ENCODE measurements around the gene SGIP1. TPM values are rescaled to one million over a fixed set of nuclear protein-coding genes. Genes with fewer than 3 reads are reported as not detected.

SGIP1 gene
- total RNA-seq, 1 donor: 180 TPM

DNA sequence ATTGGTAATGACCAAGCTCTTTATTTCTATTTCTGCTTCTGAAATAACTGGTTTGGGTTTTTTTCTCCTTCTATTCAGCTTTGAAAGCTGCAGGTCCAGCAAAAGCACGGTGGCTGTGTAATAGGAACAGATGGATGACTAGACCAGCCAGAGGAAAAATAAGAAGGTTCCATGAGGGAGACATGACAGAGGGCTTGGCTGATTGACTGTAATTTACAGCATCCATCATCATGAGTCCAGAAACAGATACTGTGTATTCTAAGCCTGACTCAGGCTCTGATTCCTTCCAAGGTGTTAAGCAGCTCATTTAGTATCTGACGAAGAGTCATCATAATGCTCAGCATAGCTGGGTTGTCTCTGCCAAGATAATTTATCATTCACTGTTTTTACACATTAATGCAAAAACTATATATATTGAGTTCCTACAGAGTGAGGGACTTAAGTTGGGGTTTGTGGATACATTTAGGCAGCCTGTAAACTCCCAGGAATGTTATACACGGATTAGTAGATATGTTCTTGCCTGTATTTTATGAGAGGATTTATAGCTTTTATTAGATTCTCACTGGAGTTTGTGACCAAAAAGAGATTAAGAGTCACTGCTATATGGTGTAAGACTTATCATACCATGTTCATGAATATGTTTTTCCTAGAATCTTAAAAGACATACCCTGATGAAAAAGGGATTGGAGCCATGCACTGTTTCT, 72.6 kb downstream of the SGIP1 start:
- DNase-seq (ENCODE audit: low read depth): peak; percentile 98
- TF ChIP-seq, protein P1, sequence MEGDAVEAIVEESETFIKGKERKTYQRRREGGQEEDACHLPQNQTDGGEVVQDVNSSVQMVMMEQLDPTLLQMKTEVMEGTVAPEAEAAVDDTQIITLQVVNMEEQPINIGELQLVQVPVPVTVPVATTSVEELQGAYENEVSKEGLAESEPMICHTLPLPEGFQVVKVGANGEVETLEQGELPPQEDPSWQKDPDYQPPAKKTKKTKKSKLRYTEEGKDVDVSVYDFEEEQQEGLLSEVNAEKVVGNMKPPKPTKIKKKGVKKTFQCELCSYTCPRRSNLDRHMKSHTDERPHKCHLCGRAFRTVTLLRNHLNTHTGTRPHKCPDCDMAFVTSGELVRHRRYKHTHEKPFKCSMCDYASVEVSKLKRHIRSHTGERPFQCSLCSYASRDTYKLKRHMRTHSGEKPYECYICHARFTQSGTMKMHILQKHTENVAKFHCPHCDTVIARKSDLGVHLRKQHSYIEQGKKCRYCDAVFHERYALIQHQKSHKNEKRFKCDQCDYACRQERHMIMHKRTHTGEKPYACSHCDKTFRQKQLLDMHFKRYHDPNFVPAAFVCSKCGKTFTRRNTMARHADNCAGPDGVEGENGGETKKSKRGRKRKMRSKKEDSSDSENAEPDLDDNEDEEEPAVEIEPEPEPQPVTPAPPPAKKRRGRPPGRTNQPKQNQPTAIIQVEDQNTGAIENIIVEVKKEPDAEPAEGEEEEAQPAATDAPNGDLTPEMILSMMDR (IDR thresholded peaks at IDR 0.05; ENCODE audit: insufficient read depth, low read depth, low read length): no peak

DNA sequence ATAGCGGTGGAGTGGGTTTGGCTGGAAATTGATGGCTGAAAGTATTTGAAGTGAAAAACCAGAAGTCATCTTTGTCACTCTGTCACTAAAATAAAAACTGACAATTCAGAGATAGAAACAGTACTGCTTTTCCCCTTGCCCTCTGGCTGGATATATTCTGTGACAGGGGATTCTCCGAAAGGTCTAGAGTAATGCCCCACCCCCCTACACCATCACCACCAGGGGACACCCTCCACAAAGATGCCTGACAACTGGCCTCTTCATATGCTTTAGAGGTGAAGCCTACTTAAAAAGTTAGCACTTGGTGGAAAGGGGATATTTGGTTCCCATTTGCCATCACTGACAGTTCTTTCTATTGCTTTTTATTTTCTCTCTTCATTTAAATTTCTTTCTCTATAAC, 73.5 kb downstream of the SGIP1 start:
- DNase-seq (ENCODE audit: low read depth): no peak
- TF ChIP-seq, protein P1 (IDR thresholded peaks at IDR 0.05; ENCODE audit: insufficient read depth, low read depth, low read length): peak; percentile 35
- peak overlapping the region; percentile 36 for H3K4me3 ChIP-seq (ENCODE audit: low read depth, low read length)

More for the DNA sequence above, 72.6 kb downstream of the SGIP1 start:
- peak overlapping the region; percentile 36 for H3K4me3 ChIP-seq (ENCODE audit: low read depth, low read length)

DNA sequence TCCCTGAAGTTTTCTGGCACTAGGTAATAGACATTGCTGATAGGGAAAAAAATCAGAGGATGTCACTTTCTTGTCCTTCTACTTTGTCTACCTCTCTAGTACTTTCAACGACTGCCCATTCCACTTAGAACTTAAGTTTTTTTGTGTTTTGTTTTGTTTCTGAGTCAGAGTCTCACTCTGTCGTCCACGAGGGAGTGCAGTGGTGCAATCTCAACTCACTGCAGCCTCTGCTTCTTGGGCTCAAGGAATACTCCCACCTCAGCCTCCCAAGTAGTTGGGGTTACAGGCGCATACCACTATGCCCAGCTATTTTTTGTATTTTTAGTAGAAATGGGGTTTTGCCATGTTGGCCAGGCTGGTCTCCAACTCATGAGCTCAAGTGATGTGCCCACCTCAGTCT, 79.2 kb downstream of the SGIP1 start:
- TF ChIP-seq, protein P1 (IDR thresholded peaks at IDR 0.05; ENCODE audit: insufficient read depth, low read depth, low read length): no peak
- peak; percentile 40 for DNase-seq (ENCODE audit: low read depth)

DNA sequence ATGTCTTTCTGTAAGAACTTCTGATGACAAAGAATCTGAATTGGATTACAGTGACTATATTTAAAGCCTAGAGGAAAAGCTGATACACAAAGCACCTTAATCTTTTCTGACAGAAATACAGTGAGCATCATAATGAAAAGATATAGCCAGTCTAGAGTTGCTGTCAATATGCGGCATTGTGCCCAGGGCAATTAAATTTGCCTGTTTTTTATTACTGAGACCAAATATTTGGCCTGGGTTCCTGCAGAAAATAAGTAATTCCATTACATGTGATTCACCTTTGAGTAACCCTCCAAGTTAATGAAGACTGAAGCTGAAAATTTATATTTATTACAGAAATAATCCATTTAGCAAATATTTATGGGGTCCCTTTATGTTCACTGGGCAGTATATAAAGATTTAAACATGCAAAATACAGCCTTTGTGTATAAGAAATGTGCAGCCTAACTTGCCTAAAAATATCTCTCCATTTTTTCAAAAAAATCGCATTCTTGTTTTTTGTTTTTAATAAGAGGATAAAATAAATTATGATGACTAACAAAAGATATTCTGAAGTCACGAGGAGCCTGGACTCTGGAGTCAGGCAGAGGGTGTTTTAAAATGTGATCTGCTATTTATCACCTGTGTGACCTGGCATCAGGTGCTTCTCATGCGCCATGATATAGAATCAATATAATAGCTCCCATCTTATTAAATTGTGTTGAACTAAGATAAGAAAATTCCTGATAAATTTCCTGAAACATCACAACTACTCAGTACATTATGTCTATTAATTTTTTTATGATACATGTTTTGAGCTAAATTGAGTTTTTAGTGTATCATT, 83.6 kb downstream of the SGIP1 start:
- DNase-seq (ENCODE audit: low read depth): no peak
- TF ChIP-seq, protein P1 (IDR thresholded peaks at IDR 0.05; ENCODE audit: insufficient read depth, low read depth, low read length): no peak

More for the DNA sequence above, 79.2 kb downstream of the SGIP1 start:
- no peak overlapping the region for H3K4me3 ChIP-seq (ENCODE audit: low read depth, low read length)

DNA sequence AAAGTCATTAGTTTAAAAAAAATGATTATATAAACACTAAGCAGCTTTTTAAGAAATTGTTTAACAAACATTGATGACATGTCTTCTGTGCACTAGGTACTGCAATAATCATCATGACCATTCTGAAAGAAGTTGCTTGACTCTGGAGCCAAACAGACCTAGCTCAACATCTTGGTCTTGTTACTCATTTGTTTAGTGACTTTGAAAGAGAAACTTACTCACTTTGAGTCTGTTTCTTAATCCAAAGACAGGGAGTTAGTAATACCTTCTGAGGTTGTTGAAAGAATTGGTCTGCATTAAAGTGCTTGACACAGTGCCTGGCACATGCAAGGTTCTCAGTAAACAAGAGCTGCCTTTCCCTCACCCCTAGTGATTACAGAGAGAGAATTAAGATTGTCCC, 84.4 kb downstream of the SGIP1 start:
- TF ChIP-seq, protein P1 (IDR thresholded peaks at IDR 0.05; ENCODE audit: insufficient read depth, low read depth, low read length): no peak
- H3K4me3 ChIP-seq (ENCODE audit: low read depth, low read length): no peak overlapping the region
- DNase-seq (ENCODE audit: low read depth): peak; percentile 66

More for the DNA sequence above, 83.6 kb downstream of the SGIP1 start:
- H3K4me3 ChIP-seq (ENCODE audit: low read depth, low read length): no peak overlapping the region

DNA sequence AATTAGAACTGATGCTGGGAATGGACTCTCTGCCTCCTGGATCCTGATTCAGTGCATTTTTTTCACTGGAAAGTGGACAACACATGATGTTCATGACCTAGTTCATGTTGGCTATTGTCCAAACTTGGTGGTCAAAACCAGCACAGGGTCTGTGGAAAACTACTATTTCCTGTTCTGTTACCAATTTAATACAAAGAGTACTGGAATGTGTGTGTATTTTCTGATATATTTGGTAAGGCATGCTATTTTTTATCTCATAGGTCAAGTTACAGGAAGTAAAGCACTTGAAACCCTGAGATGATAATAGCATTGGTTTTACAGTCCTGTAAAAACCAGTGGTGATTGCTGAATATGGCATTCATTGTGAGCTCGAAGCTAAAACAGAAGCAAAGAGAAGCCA, 89.9 kb downstream of the SGIP1 start:
- H3K4me3 ChIP-seq (ENCODE audit: low read depth, low read length): no peak overlapping the region
- TF ChIP-seq, protein P1 (IDR thresholded peaks at IDR 0.05; ENCODE audit: insufficient read depth, low read depth, low read length): no peak
- peak; percentile 72 for DNase-seq (ENCODE audit: low read depth)
